CD14-positive monocyte (primary cell): ENCODE results near the gene AFAP1L1. TPM values are rescaled to one million over a fixed set of nuclear protein-coding genes. Genes with fewer than 3 reads are reported as not detected.

Experiments
- DNase-seq, 3 donors: peaks; one replicate each; pipeline ENCODE4 v3.0.0-alpha.2; 2011 to 2022
- H2AFZ ChIP-seq: 2 replicates; pipeline ENCODE4 v1.6.0; 2012; ENCODE audit warnings: mild to moderate bottlenecking, low read depth, low read length, inconsistent platforms; ENCODE audit not compliant: insufficient read depth, poor library complexity, severe bottlenecking
- H3K27ac ChIP-seq, 2 donors: 1 replicate in 1 of 2; 2 replicates in 1 of 2; pipeline ENCODE4 v1.5.1; 2012 to 2013; ENCODE audit warnings: low read length in 2 of 2, control low read depth in 1 of 2, inconsistent platforms in 1 of 2, low read depth in 1 of 2, mild to moderate bottlenecking in 1 of 2
- H3K27me3 ChIP-seq, 2 donors: one replicate each; pipeline versions ENCODE4 v1.6.0 to v1.6.1; 2011 to 2013; ENCODE audit warnings: low read length in 2 of 2; ENCODE audit not compliant: control insufficient read depth in 2 of 2, insufficient read depth in 2 of 2
- H3K36me3 ChIP-seq, 2 donors: replicated peaks in 1 of 2; 1 replicate in 1 of 2; 2 replicates in 1 of 2; pipeline versions ENCODE4 v1.5.1 to v1.6.1; 2012 to 2013; ENCODE audit warnings: low read length in 2 of 2, control low read depth in 1 of 2, inconsistent platforms in 1 of 2, mild to moderate bottlenecking in 1 of 2; ENCODE audit not compliant: insufficient read depth in 2 of 2, control insufficient read depth in 1 of 2
- H3K4me1 ChIP-seq, 2 donors: 1 replicate in 1 of 2; 2 replicates in 1 of 2; pipeline versions ENCODE4 v1.5.1 to v1.6.1; 2012 to 2013; ENCODE audit warnings: low read length in 2 of 2, control low read depth in 1 of 2, inconsistent platforms in 1 of 2, mild to moderate bottlenecking in 1 of 2, moderate library complexity in 1 of 2; ENCODE audit not compliant: insufficient read depth in 2 of 2, control insufficient read depth in 1 of 2
- H3K4me2 ChIP-seq: replicated peaks from 2 replicates; pipeline ENCODE3; 2012; ENCODE audit warnings: low read length, moderate library complexity, mild to moderate bottlenecking; ENCODE audit not compliant: poor library complexity, severe bottlenecking; ENCODE audit errors: extremely low read depth
- H3K4me3 ChIP-seq, 3 experiments: fragments of 200-600 bp in 1 of 3; sonication (generic) in 1 of 3; replicated peaks in 1 of 3; 1 replicate in 2 of 3; 2 replicates in 1 of 3; pipeline ENCODE4 v1.5.1; 2011 to 2013; ENCODE audit warnings: low read length in 3 of 3, mild to moderate bottlenecking in 3 of 3, control low read depth in 2 of 3, low read depth in 2 of 3, inconsistent platforms in 1 of 3, moderate library complexity in 1 of 3
- H3K79me2 ChIP-seq: 2 replicates; pipeline ENCODE4 v1.6.0; 2012; ENCODE audit warnings: mild to moderate bottlenecking, control low read depth, inconsistent platforms, low read length, moderate library complexity; ENCODE audit not compliant: insufficient read depth
- H3K9ac ChIP-seq: 2 replicates; pipeline ENCODE4 v1.6.0; 2017; ENCODE audit warnings: low read length, mild to moderate bottlenecking; ENCODE audit not compliant: insufficient read depth, poor library complexity, severe bottlenecking
- H3K9me3 ChIP-seq, 2 donors: replicated peaks in 1 of 2; 1 replicate in 1 of 2; 2 replicates in 1 of 2; pipeline versions ENCODE4 v1.5.1 to v1.6.1; 2012 to 2013; ENCODE audit warnings: low read length in 2 of 2, control low read depth in 1 of 2; ENCODE audit not compliant: control insufficient read depth in 1 of 2, insufficient read depth in 1 of 2
- H4K20me1 ChIP-seq: 2 replicates; pipeline ENCODE4 v1.6.0; 2012; ENCODE audit warnings: mild to moderate bottlenecking, low read length, control low read depth, moderate library complexity; ENCODE audit not compliant: insufficient read depth
- H3K27ac Mint-ChIP-seq, 7 donors: one replicate each; pipeline ENCODE4 v1.8.0; 2020; ENCODE audit warnings: mild to moderate bottlenecking in 7 of 7, mixed read lengths in 7 of 7, moderate library complexity in 6 of 7, inconsistent platforms in 2 of 7
- H3K27me3 Mint-ChIP-seq, 3 donors: one replicate each; pipeline ENCODE4 v1.8.0; 2021 to 2022; ENCODE audit warnings: low read depth in 3 of 3, mild to moderate bottlenecking in 3 of 3, mixed read lengths in 3 of 3, moderate library complexity in 3 of 3, inconsistent platforms in 1 of 3
- H3K36me3 Mint-ChIP-seq, 2 donors: one replicate each; pipeline ENCODE4 v1.8.0; 2020; ENCODE audit warnings: mixed read lengths in 2 of 2, inconsistent platforms in 1 of 2, mild to moderate bottlenecking in 1 of 2
- H3K4me1 Mint-ChIP-seq: one replicate; pipeline ENCODE4 v1.8.0; 2020; ENCODE audit warnings: mild to moderate bottlenecking, mixed read lengths
- H3K4me3 Mint-ChIP-seq, 2 donors: one replicate each; pipeline ENCODE4 v1.8.0; 2020; ENCODE audit warnings: mild to moderate bottlenecking in 2 of 2, mixed read lengths in 2 of 2, moderate library complexity in 1 of 2
- H3K9me3 Mint-ChIP-seq, 7 donors: one replicate each; pipeline ENCODE4 v1.8.0; 2020 to 2022; ENCODE audit warnings: mixed read lengths in 7 of 7, mild to moderate bottlenecking in 6 of 7, moderate library complexity in 6 of 7, inconsistent platforms in 2 of 7
- WGBS: methylation state at CpG from one replicate; pipeline ENCODE4 v1.1.5; 2013; ENCODE audit warnings: missing lambda C conversion rate; ENCODE audit not compliant: insufficient coverage; 5-methylcytosine and 5-hydroxymethylcytosine counted together
- intact Hi-C, 2 donors: fragments of 100-400 bp; cut with micrococcal nuclease; formaldehyde crosslinking; loops; one replicate each; pipeline versions ENCODE4 v1.15.0 to v1.15.1; 2023
- polyA plus RNA-seq, 3 donors: library from polyadenylated mRNA; depleted of rRNA in 1 of 3; unstranded in 2 of 3; stranded (reverse) in 1 of 3; fragments of 300-500 nt in 2 of 3; fragments of >200 nt in 1 of 3; fragmentation: Illumina TruSeq in 2 of 3; gene quantifications; 1 replicate in 2 of 3; 2 replicates in 1 of 3; pipeline ENCODE4 v1.2.3, GENCODE V29; 2012 to 2021
- TF ChIP-seq, protein P1 (sequence below): fragments of 200-600 bp; IDR thresholded peaks from one replicate; pipeline ENCODE4 v1.8.0; 2022; ENCODE audit warnings: antibody characterized with exemption, mild to moderate bottlenecking

AFAP1L1 gene
- polyA plus RNA-seq, 3 donors, result not detected

GRCh38 chr5:149257889-149258705, 13.6 kb upstream of the AFAP1L1 start:
- no peak overlapping the region for H3K27ac ChIP-seq
- no peaks in the 10 kb centered on the region for H3K36me3 ChIP-seq
- Mint-ChIP-seq H3K27ac (no peak overlapping the region), H3K4me1 (peaks cover 14% of the 10 kb centered on the region), H3K4me3 (no peak overlapping the region), H3K36me3 (no peaks in the 10 kb centered on the region), H3K9me3 (peaks cover 0 to 7% (median 0%) of the 10 kb centered on the region in 7 donors), H3K27me3 (peaks cover 4 to 8% (median 6%) of the 10 kb centered on the region in 3 donors)
- no peak overlapping the region for H2AFZ ChIP-seq
- DNase-seq, result no peak
- no peak overlapping the region for H3K4me2 ChIP-seq
- no CpG with 5 or more reads among the region's 10 CpGs for WGBS
- H3K27me3 ChIP-seq, result no peaks in the 10 kb centered on the region
- TF ChIP-seq, protein P1, sequence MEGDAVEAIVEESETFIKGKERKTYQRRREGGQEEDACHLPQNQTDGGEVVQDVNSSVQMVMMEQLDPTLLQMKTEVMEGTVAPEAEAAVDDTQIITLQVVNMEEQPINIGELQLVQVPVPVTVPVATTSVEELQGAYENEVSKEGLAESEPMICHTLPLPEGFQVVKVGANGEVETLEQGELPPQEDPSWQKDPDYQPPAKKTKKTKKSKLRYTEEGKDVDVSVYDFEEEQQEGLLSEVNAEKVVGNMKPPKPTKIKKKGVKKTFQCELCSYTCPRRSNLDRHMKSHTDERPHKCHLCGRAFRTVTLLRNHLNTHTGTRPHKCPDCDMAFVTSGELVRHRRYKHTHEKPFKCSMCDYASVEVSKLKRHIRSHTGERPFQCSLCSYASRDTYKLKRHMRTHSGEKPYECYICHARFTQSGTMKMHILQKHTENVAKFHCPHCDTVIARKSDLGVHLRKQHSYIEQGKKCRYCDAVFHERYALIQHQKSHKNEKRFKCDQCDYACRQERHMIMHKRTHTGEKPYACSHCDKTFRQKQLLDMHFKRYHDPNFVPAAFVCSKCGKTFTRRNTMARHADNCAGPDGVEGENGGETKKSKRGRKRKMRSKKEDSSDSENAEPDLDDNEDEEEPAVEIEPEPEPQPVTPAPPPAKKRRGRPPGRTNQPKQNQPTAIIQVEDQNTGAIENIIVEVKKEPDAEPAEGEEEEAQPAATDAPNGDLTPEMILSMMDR, result no peak
- H3K4me1 ChIP-seq, result peaks cover 7 to 12% of the 10 kb centered on the region in 2 donors
- H4K20me1 ChIP-seq, result no peaks in the 10 kb centered on the region
- H3K79me2 ChIP-seq, result no peaks in the 10 kb centered on the region
- H3K9me3 ChIP-seq, result no peaks in the 10 kb centered on the region
- no peak overlapping the region for H3K4me3 ChIP-seq
- H3K9ac ChIP-seq, result no peak overlapping the region
- intact Hi-C loops, result no loop called here

- Histone ChIP-seq H3K79me2 (no peaks in the 10 kb centered on the region), H3K9me3 (no peaks in the 10 kb centered on the region), H3K27ac (no peak overlapping the region), H3K4me3 (no peak overlapping the region), H3K27me3 (no peaks in the 10 kb centered on the region), H2AFZ (no peak overlapping the region), H4K20me1 (no peaks in the 10 kb centered on the region), H3K9ac (no peak overlapping the region), H3K4me2 (no peak overlapping the region), H3K4me1 (peaks cover 7 to 12% of the 10 kb centered on the region in 2 donors), H3K36me3 (no peaks in the 10 kb centered on the region)
- DNase-seq, result no peak
- intact Hi-C loops, result no loop called here
- TF ChIP-seq, protein P1, result no peak
- Mint-ChIP-seq H3K9me3 (no peaks in the 10 kb centered on the region), H3K36me3 (no peaks in the 10 kb centered on the region), H3K4me3 (no peak overlapping the region), H3K27ac (peak overlapping the region in 1 of 7 donors; percentile 50), H3K27me3 (peaks cover 2 to 9% (median 4%) of the 10 kb centered on the region in 3 donors), H3K4me1 (peaks cover 16% of the 10 kb centered on the region)
- no CpG with 5 or more reads among the region's 1 CpG for WGBS
Observed at GRCh38 chr5:149260761-149261160, 10.9 kb upstream of the AFAP1L1 start.
